Mammary epithelial cell (primary cell): Measurements from ENCODE around the gene MAPK4.

Source experiments
- EZH2 ChIP-seq: IDR thresholded peaks from 2 replicates; pipeline ENCODE4 v1.6.1; 2012; ENCODE audit warnings: low read length, inconsistent platforms, borderline replicate concordance
- TF ChIP-seq, protein P1 (sequence below), 2 donors: IDR thresholded peaks in 1 of 2; conservative IDR thresholded peaks in 1 of 2; 2 replicates each; pipeline ENCODE4 v1.5.1; 2011 to 2012; ENCODE audit warnings: inconsistent platforms in 2 of 2, low read length in 2 of 2, mild to moderate bottlenecking in 2 of 2, control low read depth in 1 of 2, low read depth in 1 of 2; ENCODE audit not compliant: insufficient read depth in 1 of 2; ENCODE audit errors: extremely low read depth in 1 of 2

GRCh38 chr18:50654211-50654610 lies 94.3 kb downstream of the MAPK4 start:
- TF ChIP-seq, protein P1, sequence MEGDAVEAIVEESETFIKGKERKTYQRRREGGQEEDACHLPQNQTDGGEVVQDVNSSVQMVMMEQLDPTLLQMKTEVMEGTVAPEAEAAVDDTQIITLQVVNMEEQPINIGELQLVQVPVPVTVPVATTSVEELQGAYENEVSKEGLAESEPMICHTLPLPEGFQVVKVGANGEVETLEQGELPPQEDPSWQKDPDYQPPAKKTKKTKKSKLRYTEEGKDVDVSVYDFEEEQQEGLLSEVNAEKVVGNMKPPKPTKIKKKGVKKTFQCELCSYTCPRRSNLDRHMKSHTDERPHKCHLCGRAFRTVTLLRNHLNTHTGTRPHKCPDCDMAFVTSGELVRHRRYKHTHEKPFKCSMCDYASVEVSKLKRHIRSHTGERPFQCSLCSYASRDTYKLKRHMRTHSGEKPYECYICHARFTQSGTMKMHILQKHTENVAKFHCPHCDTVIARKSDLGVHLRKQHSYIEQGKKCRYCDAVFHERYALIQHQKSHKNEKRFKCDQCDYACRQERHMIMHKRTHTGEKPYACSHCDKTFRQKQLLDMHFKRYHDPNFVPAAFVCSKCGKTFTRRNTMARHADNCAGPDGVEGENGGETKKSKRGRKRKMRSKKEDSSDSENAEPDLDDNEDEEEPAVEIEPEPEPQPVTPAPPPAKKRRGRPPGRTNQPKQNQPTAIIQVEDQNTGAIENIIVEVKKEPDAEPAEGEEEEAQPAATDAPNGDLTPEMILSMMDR (conservative IDR thresholded peaks at IDR 0.05 in 1 of 2, IDR thresholded peaks at IDR 0.05 in 1 of 2; ENCODE audit: extremely low read depth in 1 of 2, insufficient read depth in 1 of 2, low read depth in 1 of 2, low read length in 2 of 2) = no peak
- TF ChIP-seq EZH2 = no peak
